Measurements from ENCODE around the gene ELMOD1. TPM values are rescaled to one million over a fixed set of nuclear protein-coding genes. Genes with fewer than 3 reads are reported as not detected.
"Not testable (repeated sequence)": the region's sequence is repeated elsewhere in the genome, so short reads cannot be mapped to it uniquely, and the experiment has no call there.

Gene ELMOD1
- total RNA-seq, 1 experiment from 2014 or later = 0.17 TPM

- in situ Hi-C loops (cut with HindIII; ENCODE audit: low sequenced_read_pairs) = not testable (repeated sequence)
These were observed 11.8 kb upstream of the ELMOD1 start for GRCh38 chr11:107579169-107579568.

DNA sequence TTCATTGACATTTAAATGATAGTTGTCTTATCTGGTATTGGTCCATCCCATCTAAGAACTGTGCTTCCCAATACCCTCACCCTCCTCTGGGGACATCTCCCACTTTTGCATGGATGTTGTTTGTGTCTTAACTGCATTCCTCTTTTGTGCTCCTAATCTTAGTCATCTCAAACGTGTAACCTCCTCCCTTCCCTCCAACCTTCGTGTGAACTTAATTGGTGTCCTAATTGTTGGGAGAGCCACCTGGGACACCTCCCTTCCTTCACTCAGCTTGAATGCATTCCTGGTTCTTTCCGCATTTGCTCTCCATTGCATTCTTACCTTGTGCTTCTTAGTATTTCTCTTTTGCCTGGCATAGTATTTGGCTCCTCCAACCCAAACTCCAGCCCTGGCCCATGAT, 9.8 kb upstream of the ELMOD1 start:
- DNase-seq (ENCODE audit: low spot score) = no peak
- in situ Hi-C loops (cut with HindIII; ENCODE audit: low sequenced_read_pairs) = no loop called here

More at GRCh38 chr11:107579169-107579568, 11.8 kb upstream of the ELMOD1 start:
- DNase-seq (ENCODE audit: low spot score) = not testable (repeated sequence)

DNA sequence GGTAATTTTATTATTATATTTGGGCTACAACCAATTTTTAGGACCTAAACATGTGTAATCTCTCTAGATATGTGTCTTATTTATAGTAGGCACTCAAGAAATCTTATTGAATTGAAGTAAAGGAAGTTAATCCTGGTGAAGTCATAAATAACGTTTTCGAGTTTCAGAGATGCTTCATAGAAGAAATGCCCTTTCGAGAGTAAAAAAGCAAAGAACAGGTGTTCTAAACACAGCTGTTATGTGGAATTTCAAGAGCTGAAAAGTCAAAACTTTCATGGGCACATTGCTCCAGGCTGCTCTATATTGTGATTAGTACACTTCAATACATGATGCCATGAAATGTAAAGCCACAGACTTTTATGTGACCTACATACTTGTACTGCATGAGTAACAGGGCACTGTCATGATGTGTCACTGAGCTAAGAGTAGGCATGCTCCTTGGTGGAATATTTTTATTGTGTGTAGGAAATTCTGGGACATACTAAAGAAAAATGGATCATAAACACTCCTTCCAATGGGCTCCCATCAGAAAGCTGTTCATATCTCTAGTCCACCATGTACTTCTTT, 7.2 kb upstream of the ELMOD1 start:
- in situ Hi-C loops (cut with HindIII; ENCODE audit: low sequenced_read_pairs) = no loop called here
- DNase-seq (ENCODE audit: low spot score) = no peak

DNA sequence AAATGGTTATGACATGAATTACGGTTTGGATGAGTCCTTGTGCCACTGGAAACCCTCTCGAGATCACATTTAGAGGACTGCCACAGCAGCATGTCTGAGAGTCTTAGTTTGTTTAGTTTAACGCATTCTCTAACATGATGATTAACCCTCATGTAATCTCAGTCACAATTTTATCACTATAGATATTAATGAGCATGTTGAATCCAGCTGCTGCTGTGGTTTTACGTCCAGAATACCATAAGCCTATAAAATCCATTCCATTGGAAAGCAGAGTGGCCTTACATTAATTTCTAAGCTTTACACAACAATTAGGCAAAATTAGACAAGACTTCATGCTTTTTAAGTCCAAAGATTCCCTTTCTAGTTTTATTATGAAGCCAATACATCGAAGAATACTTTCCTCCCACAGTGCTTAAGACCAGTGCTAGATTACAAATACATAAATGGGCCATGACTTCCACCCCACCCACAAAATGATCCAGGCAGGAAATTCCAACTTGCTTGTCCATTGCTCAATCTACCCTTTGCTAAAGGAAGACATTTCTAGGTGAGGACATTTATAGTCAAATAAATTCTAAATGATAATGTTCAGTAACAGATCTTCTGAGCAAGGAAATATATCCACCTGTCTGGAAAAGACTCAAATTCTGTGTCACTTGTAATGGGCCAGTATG, 3.5 kb upstream of the ELMOD1 start:
- no peak for DNase-seq (ENCODE audit: low spot score)
- in situ Hi-C loops (cut with HindIII; ENCODE audit: low sequenced_read_pairs) = no loop called here

- in situ Hi-C loops (cut with HindIII; ENCODE audit: low sequenced_read_pairs) = no loop called here
These were observed 657 bp downstream of the ELMOD1 start for GRCh38 chr11:107591378-107592230.

DNA sequence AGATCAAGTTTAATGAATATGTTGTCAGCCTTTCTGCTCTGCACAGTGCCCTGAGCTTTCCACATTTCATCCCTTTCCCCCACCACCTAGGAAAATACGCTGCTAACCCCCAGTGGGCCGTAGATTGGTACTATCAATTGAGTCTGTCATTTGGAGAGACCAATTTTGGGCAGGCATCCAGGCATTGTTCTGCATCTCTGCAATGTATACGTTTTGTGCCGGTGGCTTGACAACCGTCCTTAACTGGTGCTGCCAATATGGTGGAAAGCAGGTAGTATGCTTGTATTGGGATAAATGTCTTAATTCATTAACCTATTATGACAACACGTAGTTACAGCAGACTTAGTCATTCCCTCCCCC, 1.3 kb downstream of the ELMOD1 start:
- in situ Hi-C loops (cut with HindIII; ENCODE audit: low sequenced_read_pairs) = no loop called here
- DNase-seq (ENCODE audit: low spot score) = no peak

More at GRCh38 chr11:107591378-107592230, 657 bp downstream of the ELMOD1 start:
- DNase-seq (ENCODE audit: low spot score) = peak; percentile 55

DNA sequence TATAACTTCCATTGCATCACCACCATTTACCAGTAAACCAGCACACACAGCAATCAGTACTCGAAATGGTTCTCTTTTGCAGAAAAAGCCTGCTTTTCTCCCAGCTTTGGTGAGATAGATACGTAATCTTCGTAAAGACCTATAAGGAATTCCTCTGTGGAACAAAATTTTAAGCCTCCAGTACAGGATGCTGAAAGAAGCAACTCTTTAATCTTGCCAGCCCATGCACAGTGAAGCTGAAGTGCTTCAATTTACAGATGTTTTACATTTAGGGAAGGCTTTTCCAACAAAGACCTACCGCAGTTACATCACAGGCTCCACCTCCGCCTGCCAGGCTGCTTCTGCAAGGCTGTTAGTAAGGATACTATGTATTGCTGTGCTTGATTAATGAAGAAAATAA, 1.9 kb downstream of the ELMOD1 start:
- DNase-seq (ENCODE audit: low spot score) = peak; percentile 14
- in situ Hi-C loops (cut with HindIII; ENCODE audit: low sequenced_read_pairs) = no loop called here

DNA sequence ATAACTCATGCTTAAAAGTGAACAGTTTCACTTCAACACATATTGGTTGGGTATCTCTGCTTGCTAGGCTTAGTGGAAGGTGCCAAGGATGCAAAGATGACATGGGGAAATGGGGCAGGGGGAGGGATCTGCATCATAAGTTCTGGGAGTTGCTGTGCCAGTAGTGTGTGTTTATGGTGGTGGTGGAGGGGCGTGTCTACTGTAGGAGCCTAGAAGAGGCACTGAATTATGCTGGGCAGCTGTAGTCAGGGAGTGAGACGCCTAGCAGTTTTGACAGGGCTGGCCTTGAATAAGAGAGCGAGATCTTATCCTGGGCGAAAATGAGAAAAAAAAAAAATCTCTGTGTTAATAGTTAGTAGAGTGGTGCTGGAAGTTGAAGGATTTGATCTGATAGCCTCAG, 3.0 kb downstream of the ELMOD1 start:
- no peak for DNase-seq (ENCODE audit: low spot score)
- in situ Hi-C loops (cut with HindIII; ENCODE audit: low sequenced_read_pairs) = no loop called here

GRCh38 chr11:107594736-107595135, 3.8 kb downstream of the ELMOD1 start:
- in situ Hi-C loops (cut with HindIII; ENCODE audit: low sequenced_read_pairs) = no loop called here
- no peak for DNase-seq (ENCODE audit: low spot score)

- in situ Hi-C loops (cut with HindIII; ENCODE audit: low sequenced_read_pairs) = no loop called here
These were observed 7.5 kb downstream of the ELMOD1 start for GRCh38 chr11:107598225-107599139.

DNA sequence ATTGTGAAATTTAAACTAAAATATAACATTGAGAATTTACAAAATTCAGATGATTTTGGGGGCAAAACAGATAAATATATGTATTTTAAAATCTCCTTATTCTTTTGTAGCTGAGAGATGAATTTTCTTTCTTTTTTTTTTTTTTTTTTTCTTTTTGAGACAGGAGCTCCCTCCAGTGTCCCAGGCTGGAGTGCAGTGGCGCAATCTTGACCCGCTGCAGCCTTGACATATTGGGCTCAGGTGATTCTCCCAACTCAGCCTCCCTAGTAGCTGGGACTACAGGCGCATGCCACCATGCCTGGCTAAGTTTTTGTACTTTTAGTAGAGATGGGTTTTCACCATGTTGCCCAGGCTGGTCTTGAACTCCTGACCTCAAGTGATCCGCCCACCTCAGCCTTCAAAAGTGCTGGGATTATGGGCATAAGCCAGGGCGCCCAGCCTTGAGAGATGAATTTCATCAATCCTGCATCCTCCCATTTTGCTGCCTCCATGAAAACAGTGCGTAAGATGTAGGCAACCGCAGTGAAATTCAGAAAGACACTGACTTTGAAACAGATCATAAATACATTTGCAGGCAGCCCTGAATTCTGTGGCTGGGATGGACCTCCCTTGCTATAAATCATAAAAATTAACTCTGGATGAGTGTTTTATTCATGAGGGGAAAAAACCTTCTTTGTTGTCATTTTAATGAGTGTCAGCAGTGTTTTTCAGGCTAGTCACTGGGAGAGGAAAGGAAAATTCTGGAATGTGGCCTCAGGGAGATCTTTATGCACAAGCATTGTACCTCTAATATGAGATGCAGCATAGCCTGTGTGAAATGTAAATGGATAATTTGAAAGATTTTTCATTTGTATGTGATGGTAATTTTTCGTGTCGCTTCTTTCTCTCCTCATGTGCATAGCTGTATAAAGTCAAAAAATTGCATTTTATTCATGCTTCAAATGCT, 14.4 kb downstream of the ELMOD1 start:
- DNase-seq (ENCODE audit: low spot score) = no peak
- in situ Hi-C loops (cut with HindIII; ENCODE audit: low sequenced_read_pairs) = no loop called here

More at GRCh38 chr11:107598225-107599139, 7.5 kb downstream of the ELMOD1 start:
- DNase-seq (ENCODE audit: low spot score) = peak; percentile 56

DNA sequence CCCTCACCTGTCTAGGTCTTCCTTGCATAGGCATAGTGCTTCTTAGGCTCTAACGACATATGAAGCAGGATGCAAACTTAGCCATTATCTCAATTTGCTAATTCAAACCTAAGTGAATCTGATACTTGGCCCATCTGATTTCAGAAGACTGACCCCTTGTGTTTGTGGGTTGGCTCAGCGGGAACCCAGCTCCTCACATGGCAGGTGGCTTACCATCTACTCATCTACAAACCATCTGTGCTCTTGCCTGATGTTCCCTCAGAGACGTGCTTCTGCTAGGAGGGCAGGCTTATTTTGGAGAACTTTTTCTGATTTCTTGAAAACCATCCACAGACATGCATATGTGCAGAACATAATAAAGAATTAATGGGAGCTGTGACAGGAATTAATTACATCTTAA, 15.2 kb downstream of the ELMOD1 start:
- no peak for DNase-seq (ENCODE audit: low spot score)

GRCh38 chr11:107608809-107609208, 17.9 kb downstream of the ELMOD1 start:
- DNase-seq (ENCODE audit: low spot score) = no peak
- in situ Hi-C loops (cut with HindIII; ENCODE audit: low sequenced_read_pairs) = no loop called here

More for the DNA sequence above, 15.2 kb downstream of the ELMOD1 start:
- in situ Hi-C loops (cut with HindIII; ENCODE audit: low sequenced_read_pairs) = no loop called here

DNA sequence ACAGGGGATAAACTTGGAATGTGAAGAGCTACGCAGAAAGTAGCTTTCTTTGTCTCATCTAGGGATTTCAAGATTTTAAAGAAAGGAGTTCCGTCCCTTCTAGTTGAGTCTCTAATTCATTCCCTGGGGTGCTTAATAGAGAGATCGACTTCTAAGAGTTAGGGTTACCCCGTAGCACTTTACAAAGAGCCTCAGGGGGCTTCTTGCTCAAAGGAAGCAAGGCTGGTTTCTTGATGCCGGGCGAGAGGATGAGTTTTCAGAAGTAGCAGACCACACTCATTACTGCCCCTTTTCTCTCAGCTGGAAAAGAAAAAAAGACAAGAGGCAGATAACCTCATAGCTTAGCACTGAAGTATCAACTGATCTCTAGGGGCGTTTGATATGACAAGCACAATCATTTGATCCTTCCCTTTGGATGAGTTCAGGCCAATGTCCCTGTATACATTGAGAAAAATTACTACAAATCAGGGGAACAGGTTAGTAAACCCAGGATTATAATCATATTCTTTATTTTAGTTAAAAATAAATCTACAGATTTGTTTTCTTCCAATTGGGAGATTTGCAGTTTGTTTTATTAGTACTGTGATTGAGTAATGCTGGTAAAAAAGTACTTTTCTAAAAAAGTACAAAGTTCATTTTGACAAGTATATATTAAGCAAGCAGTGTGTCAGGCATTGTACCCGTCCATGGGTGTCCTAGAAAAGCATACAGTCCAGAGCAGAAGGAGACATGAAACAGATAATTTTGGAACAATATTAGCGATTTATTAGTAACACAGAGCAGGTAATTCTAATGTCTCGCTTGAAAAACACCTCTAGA, 18.7 kb downstream of the ELMOD1 start:
- DNase-seq (ENCODE audit: low spot score) = no peak
- in situ Hi-C loops (cut with HindIII; ENCODE audit: low sequenced_read_pairs) = no loop called here

DNA sequence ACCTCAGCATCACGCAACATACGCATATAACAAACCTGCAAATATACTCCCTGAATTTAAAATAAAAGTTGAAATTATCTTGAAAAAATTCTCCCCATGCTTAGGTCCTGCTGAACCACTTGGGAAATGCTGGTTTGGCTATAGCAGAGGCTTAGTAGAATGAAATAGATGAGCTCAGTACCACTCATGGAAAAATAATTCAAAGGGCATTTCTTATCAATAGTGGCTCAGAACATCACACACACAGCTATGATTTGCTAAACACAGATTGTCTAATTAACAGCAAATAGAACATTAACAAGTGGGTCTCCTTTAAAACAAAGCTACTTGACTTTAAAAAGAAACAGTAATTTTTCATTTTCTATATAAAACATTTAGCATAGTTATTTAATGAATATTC, 21.5 kb downstream of the ELMOD1 start:
- no peak for DNase-seq (ENCODE audit: low spot score)
- in situ Hi-C loops (cut with HindIII; ENCODE audit: low sequenced_read_pairs) = no loop called here

GRCh38 chr11:107619926-107620325, 29.0 kb downstream of the ELMOD1 start:
- DNase-seq (ENCODE audit: low spot score) = no peak
- in situ Hi-C loops (cut with HindIII; ENCODE audit: low sequenced_read_pairs) = no loop called here

DNA sequence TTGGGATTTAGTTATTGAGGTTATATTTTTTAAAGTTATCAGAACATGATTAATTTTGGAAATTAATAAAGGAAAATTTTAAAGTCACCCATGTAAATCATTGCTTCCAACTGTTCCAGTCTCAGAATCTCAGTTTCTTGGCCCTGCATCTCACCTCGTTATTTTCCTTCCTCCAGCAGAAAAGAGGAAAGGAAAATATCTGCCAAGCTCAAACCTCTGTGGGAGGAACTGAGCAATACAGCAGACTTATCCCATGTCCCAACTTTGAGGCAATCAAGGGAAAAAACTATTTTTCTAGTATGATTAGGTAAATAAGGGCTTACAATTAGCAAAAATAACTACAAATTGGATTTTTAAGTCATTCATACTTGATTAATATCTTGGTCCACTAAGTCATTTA, 30.1 kb downstream of the ELMOD1 start:
- in situ Hi-C loops (cut with HindIII; ENCODE audit: low sequenced_read_pairs) = no loop called here
- DNase-seq (ENCODE audit: low spot score) = no peak

Data from G401 (cell line).